ENCODE measurements around the gene IL10. TPM values are rescaled to one million over a fixed set of nuclear protein-coding genes. Genes with fewer than 3 reads are reported as not detected.
"Not testable (repeated sequence)": the region's sequence is repeated elsewhere in the genome, so short reads cannot be mapped to it uniquely, and the experiment has no call there.

IL10 gene
- total RNA-seq, 1 donor from 2014 or later: not detected

GRCh38 chr1:206768472-206769303 is 3.6 kb downstream of the IL10 start:
- DNase-seq (ENCODE audit: low read depth): no peak

- DNase-seq (ENCODE audit: low read depth): peak; percentile 93
Measured at GRCh38 chr1:206766251-206766856, 5.9 kb downstream of the IL10 start.

GRCh38 chr1:206765771-206766170 is 6.5 kb downstream of the IL10 start:
- DNase-seq (ENCODE audit: low read depth): not testable (repeated sequence)

- DNase-seq (ENCODE audit: low read depth): not testable (repeated sequence)
Measured at GRCh38 chr1:206762741-206763364, 9.4 kb downstream of the IL10 start.

- no peak for DNase-seq (ENCODE audit: low read depth)
Measured at GRCh38 chr1:206761159-206761768, 11.0 kb downstream of the IL10 start.

- DNase-seq (ENCODE audit: low read depth): no peak
Measured at GRCh38 chr1:206760590-206760989, 11.7 kb downstream of the IL10 start.

GRCh38 chr1:206757524-206758266 is 14.6 kb downstream of the IL10 start:
- DNase-seq (ENCODE audit: low read depth): no peak

- DNase-seq (ENCODE audit: low read depth): no peak
Measured at GRCh38 chr1:206754011-206754410, 18.3 kb downstream of the IL10 start.

GRCh38 chr1:206753141-206753540 is 19.2 kb downstream of the IL10 start:
- peak; percentile 57 for DNase-seq (ENCODE audit: low read depth)

GRCh38 chr1:206752481-206752880 is 19.8 kb downstream of the IL10 start:
- no peak for DNase-seq (ENCODE audit: low read depth)

- DNase-seq (ENCODE audit: low read depth): no peak
Measured at GRCh38 chr1:206751891-206752290, 20.4 kb downstream of the IL10 start.

GRCh38 chr1:206748348-206749030 is 23.8 kb downstream of the IL10 start:
- no peak for DNase-seq (ENCODE audit: low read depth)

GRCh38 chr1:206745301-206745700 is 27.0 kb downstream of the IL10 start:
- DNase-seq (ENCODE audit: low read depth): no peak

- peak; percentile 43 for DNase-seq (ENCODE audit: low read depth)
Measured at GRCh38 chr1:206744683-206745082, 27.6 kb downstream of the IL10 start.

GRCh38 chr1:206742719-206743383 is 29.4 kb downstream of the IL10 start:
- no peak for DNase-seq (ENCODE audit: low read depth)

- DNase-seq (ENCODE audit: low read depth): no peak
Measured at GRCh38 chr1:206741142-206741701, 31.1 kb downstream of the IL10 start.

- peak; percentile 69 for DNase-seq (ENCODE audit: low read depth)
Measured at GRCh38 chr1:206739411-206740076, 32.8 kb downstream of the IL10 start.

GRCh38 chr1:206738370-206739366 is 33.6 kb downstream of the IL10 start:
- DNase-seq (ENCODE audit: low read depth): no peak

Measured in myocyte (in vitro differentiated cells).